Fibroblast of lung (primary cell): ENCODE results near the gene POU2F1. TPM values are rescaled to one million over a fixed set of nuclear protein-coding genes. Genes with fewer than 3 reads are reported as not detected.
"Not testable (repeated sequence)": the region's sequence is repeated elsewhere in the genome, so short reads cannot be mapped to it uniquely, and the experiment has no call there.

Experiments used
- DNase-seq, 2 donors: peaks; one replicate each; pipeline versions ENCODE4 v3.0.0 to v3.0.0-alpha.2; 2010; ENCODE audit warnings: low read depth in 2 of 2
- H2AFZ ChIP-seq: 2 replicates; pipeline ENCODE4 v1.5.1; 2012; ENCODE audit warnings: low read length, control low read depth, inconsistent platforms
- H3K27ac ChIP-seq: 2 replicates; pipeline ENCODE4 v1.5.1; 2011; ENCODE audit warnings: low read length, control low read depth; ENCODE audit not compliant: insufficient read depth
- H3K27me3 ChIP-seq: 2 replicates; pipeline ENCODE4 v1.5.1; 2011; ENCODE audit warnings: mild to moderate bottlenecking, low read length; ENCODE audit not compliant: control insufficient read depth, insufficient read depth
- H3K36me3 ChIP-seq: 2 replicates; pipeline ENCODE4 v1.5.1; 2011; ENCODE audit warnings: low read length; ENCODE audit not compliant: control insufficient read depth, insufficient read depth
- H3K4me1 ChIP-seq: 2 replicates; pipeline ENCODE4 v1.5.1; 2011; ENCODE audit warnings: low read length; ENCODE audit not compliant: control insufficient read depth, insufficient read depth; ENCODE audit errors: extremely low read depth
- H3K4me2 ChIP-seq: 2 replicates; pipeline ENCODE4 v1.5.1; 2011; ENCODE audit warnings: low read length, control low read depth; ENCODE audit not compliant: insufficient read depth; ENCODE audit errors: extremely low read depth
- H3K4me3 ChIP-seq, 4 experiments: fragments of 200-600 bp in 1 of 4; sonication (generic) in 1 of 4; replicated peaks in 1 of 4; 2 replicates each; pipeline ENCODE4 v1.5.1; 2011 to 2016; ENCODE audit warnings: low read length in 4 of 4, low read depth in 3 of 4, mild to moderate bottlenecking in 3 of 4, control low read depth in 2 of 4, inconsistent platforms in 1 of 4, mixed read lengths in 1 of 4; ENCODE audit not compliant: insufficient read depth in 1 of 4; ENCODE audit errors: control extremely low read depth in 1 of 4
- H3K79me2 ChIP-seq: 2 replicates; pipeline ENCODE4 v1.5.1; 2012; ENCODE audit warnings: mild to moderate bottlenecking, low read length, inconsistent platforms; ENCODE audit not compliant: control insufficient read depth, insufficient read depth
- H3K9ac ChIP-seq: 2 replicates; pipeline ENCODE4 v1.5.1; 2011; ENCODE audit warnings: mild to moderate bottlenecking, low read length, control low read depth; ENCODE audit not compliant: insufficient read depth
- H3K9me3 ChIP-seq: 2 replicates; pipeline ENCODE4 v1.5.1; 2012; ENCODE audit warnings: low read depth, low read length; ENCODE audit not compliant: control insufficient read depth, insufficient read depth
- H4K20me1 ChIP-seq: 2 replicates; pipeline ENCODE4 v1.5.1; 2011; ENCODE audit warnings: low read length; ENCODE audit not compliant: control insufficient read depth, insufficient read depth; ENCODE audit errors: extremely low read depth
- CTCF ChIP-seq, 2 donors: IDR thresholded peaks in 1 of 2; conservative IDR thresholded peaks in 1 of 2; 1 replicate in 1 of 2; 2 replicates in 1 of 2; pipeline ENCODE4 v1.5.1; 2011 to 2012; ENCODE audit warnings: low read length in 2 of 2, control low read depth in 1 of 2, inconsistent platforms in 1 of 2, low read depth in 1 of 2, mild to moderate bottlenecking in 1 of 2
- EZH2 ChIP-seq: IDR thresholded peaks from 2 replicates; pipeline ENCODE4 v1.5.1; 2012; ENCODE audit warnings: low read length, control low read depth, mild to moderate bottlenecking; ENCODE audit errors: missing control alignments
- polyA plus RNA-seq, 2 donors: library from polyadenylated mRNA; depleted of rRNA in 1 of 2; stranded (reverse) in 1 of 2; unstranded in 1 of 2; fragments of >200 nt; gene quantifications; 2 replicates each; pipeline ENCODE4 v1.2.1, GENCODE V29; 2011 to 2012; ENCODE audit warnings: missing spikeins in 1 of 2
- total RNA-seq: library from RNA; depleted of rRNA; stranded (reverse); fragments of >200 nt; gene quantifications from 2 replicates; pipeline ENCODE4 v1.2.1, GENCODE V29; 2014

The POU2F1 gene
- total and polyA plus RNA-seq, 2 donors (not counting 1 experiment from before 2014, with no cell fraction given), result 3.5 to 4.3 TPM

GRCh38 chr1:167223144-167224103 lies 2.7 kb downstream of the POU2F1 start:
- Histone ChIP-seq H3K36me3 (no peaks in the 10 kb centered on the region), H2AFZ (no peak overlapping the region), H3K27me3 (no peaks in the 10 kb centered on the region), H3K79me2 (peaks cover 24% of the 10 kb centered on the region), H3K4me2 (peak overlapping the region; percentile 97), H3K27ac (no peak overlapping the region), H3K9me3 (no peaks in the 10 kb centered on the region), H4K20me1 (no peaks in the 10 kb centered on the region), H3K4me1 (peaks cover 2% of the 10 kb centered on the region), H3K9ac (no peak overlapping the region), H3K4me3 (peak overlapping the region in 2 of 4 experiments; percentile 68)
- TF ChIP-seq CTCF (conservative IDR thresholded peaks at IDR 0.05 in 1 of 2, IDR thresholded peaks at IDR 0.05 in 1 of 2; ENCODE audit: low read depth in 1 of 2, low read length in 2 of 2) (no peak), EZH2 (no peak)
- DNase-seq, result peak; percentile 36 to 72

- not testable (repeated sequence) for H3K27ac ChIP-seq, H3K27me3 ChIP-seq, H3K9me3 ChIP-seq, H3K36me3 ChIP-seq, H3K4me2 ChIP-seq, H3K9ac ChIP-seq, H4K20me1 ChIP-seq, H3K4me1 ChIP-seq, H3K4me3 ChIP-seq, H2AFZ ChIP-seq, DNase-seq
- peaks cover 26% of the 10 kb centered on the region for H3K79me2 ChIP-seq
These were observed 4.1 kb downstream of the POU2F1 start for GRCh38 chr1:167224734-167225235.

- Histone ChIP-seq H3K4me3 (no peak overlapping the region), H3K79me2 (peaks cover 26% of the 10 kb centered on the region), H3K4me1 (peaks cover 2% of the 10 kb centered on the region), H3K36me3 (no peaks in the 10 kb centered on the region), H3K9ac (no peak overlapping the region), H3K27ac (no peak overlapping the region), H3K4me2 (no peak overlapping the region), H4K20me1 (no peaks in the 10 kb centered on the region), H2AFZ (no peak overlapping the region), H3K27me3 (no peaks in the 10 kb centered on the region), H3K9me3 (no peaks in the 10 kb centered on the region)
- TF ChIP-seq EZH2 (no peak), CTCF (conservative IDR thresholded peaks at IDR 0.05 in 1 of 2, IDR thresholded peaks at IDR 0.05 in 1 of 2; ENCODE audit: low read depth in 1 of 2, low read length in 2 of 2) (no peak)
- DNase-seq, result no peak
These were observed 5.2 kb downstream of the POU2F1 start for GRCh38 chr1:167225920-167226319.
